Colonic mucosa (tissue), 4 donors: ENCODE results near the gene FOXP1. TPM values are rescaled to one million over a fixed set of nuclear protein-coding genes. Genes with fewer than 3 reads are reported as not detected.

Source experiments
- DNase-seq: peaks from one replicate; pipeline ENCODE4 v3.0.0-alpha.2; 2020
- H3K27ac ChIP-seq: fragments of 200-600 bp; one replicate; pipeline ENCODE4 v1.8.0; 2021
- H3K27me3 ChIP-seq: fragments of 200-600 bp; one replicate; pipeline ENCODE4 v1.8.0; 2021
- H3K36me3 ChIP-seq: fragments of 200-600 bp; one replicate; pipeline ENCODE4 v1.8.0; 2021
- H3K4me1 ChIP-seq: fragments of 200-600 bp; one replicate; pipeline ENCODE4 v1.8.0; 2021; ENCODE audit warnings: mild to moderate bottlenecking
- H3K4me3 ChIP-seq: fragments of 200-600 bp; one replicate; pipeline ENCODE4 v1.8.0; 2021
- H3K9ac ChIP-seq, 2 donors: one replicate each; pipeline ENCODE4 v1.7.0; 2013; ENCODE audit warnings: control low read depth in 2 of 2, low read depth in 2 of 2, low read length in 2 of 2
- H3K9me3 ChIP-seq: fragments of 200-600 bp; one replicate; pipeline ENCODE4 v1.8.0; 2021
- CTCF ChIP-seq: fragments of 200-600 bp; IDR thresholded peaks from one replicate; pipeline ENCODE4 v1.8.0; 2022; ENCODE audit warnings: antibody characterized with exemption, mild to moderate bottlenecking
- intact Hi-C: fragments of 100-400 bp; cut with DNase I; formaldehyde crosslinking; loops from one replicate; pipeline ENCODE4 v1.14.1; 2022
- total RNA-seq, 2 donors: library from RNA; stranded (reverse); fragmentation: NEBNext Ultra II Directional in 1 of 2; extraction: Animal tissue kit (Norgen Biotek cat#: 25700) in 1 of 2; gene quantifications; one replicate each; pipeline ENCODE4 v1.2.1, GENCODE V29; 2021
- donor health status: healthy.
- donor health status: DM: no; HTN: no; CAD: no.
- donor health status: DM: no; HTN: no; CAD: no.

FOXP1 gene
- total RNA-seq, 2 donors from 2014 or later, result 127 to 128 TPM

GRCh38 chr3:70990185-70990584 lies 593.3 kb downstream of the FOXP1 start:
- Histone ChIP-seq H3K27me3 (no peaks in the 10 kb centered on the region), H3K4me1 (no peaks in the 10 kb centered on the region), H3K9me3 (no peaks in the 10 kb centered on the region), H3K9ac (no peak overlapping the region), H3K4me3 (no peak overlapping the region), H3K27ac (no peak overlapping the region), H3K36me3 (peaks cover 13% of the 10 kb centered on the region)
- intact Hi-C loops, result no loop called here
- TF ChIP-seq CTCF, result no peak
- DNase-seq, result no peak

- H3K4me3 ChIP-seq, result no peak overlapping the region
- intact Hi-C loops, result no loop called here
- no peaks in the 10 kb centered on the region for H3K27me3 ChIP-seq
- TF ChIP-seq CTCF, result no peak
- H3K9me3 ChIP-seq, result no peaks in the 10 kb centered on the region
- no peak overlapping the region for H3K27ac ChIP-seq
- H3K36me3 ChIP-seq, result peaks cover 13% of the 10 kb centered on the region
- no peak for DNase-seq
- H3K9ac ChIP-seq, result no peak overlapping the region
- H3K4me1 ChIP-seq, result no peaks in the 10 kb centered on the region
Measured at GRCh38 chr3:70989174-70989573, 594.4 kb downstream of the FOXP1 start.

- Histone ChIP-seq H3K36me3 (peaks cover 13% of the 10 kb centered on the region), H3K4me1 (no peaks in the 10 kb centered on the region), H3K9ac (no peak overlapping the region), H3K4me3 (no peak overlapping the region), H3K27me3 (no peaks in the 10 kb centered on the region), H3K27ac (no peak overlapping the region), H3K9me3 (no peaks in the 10 kb centered on the region)
- intact Hi-C loops, result no loop called here
- no peak for TF ChIP-seq CTCF
- DNase-seq, result no peak
Measured at GRCh38 chr3:70988111-70988510, 595.4 kb downstream of the FOXP1 start.

GRCh38 chr3:70985572-70985971 lies 598.0 kb downstream of the FOXP1 start:
- no peaks in the 10 kb centered on the region for H3K4me1 ChIP-seq
- H3K4me3 ChIP-seq, result no peak overlapping the region
- H3K9me3 ChIP-seq, result no peaks in the 10 kb centered on the region
- peaks cover 13% of the 10 kb centered on the region for H3K36me3 ChIP-seq
- no peak for TF ChIP-seq CTCF
- H3K27ac ChIP-seq, result no peak overlapping the region
- intact Hi-C loops, result no loop called here
- H3K9ac ChIP-seq, result no peak overlapping the region
- no peaks in the 10 kb centered on the region for H3K27me3 ChIP-seq
- DNase-seq, result no peak

GRCh38 chr3:70984776-70985482 lies 598.6 kb downstream of the FOXP1 start:
- no peaks in the 10 kb centered on the region for H3K27me3 ChIP-seq
- no peak for TF ChIP-seq CTCF
- H3K4me3 ChIP-seq, result no peak overlapping the region
- intact Hi-C loops, result no loop called here
- H3K9ac ChIP-seq, result no peak overlapping the region
- no peaks in the 10 kb centered on the region for H3K9me3 ChIP-seq
- DNase-seq, result no peak
- no peak overlapping the region for H3K27ac ChIP-seq
- H3K36me3 ChIP-seq, result peaks cover 13% of the 10 kb centered on the region
- no peaks in the 10 kb centered on the region for H3K4me1 ChIP-seq
